Panc1 (cell line): ENCODE data around the gene DCP1A.

Source experiments
- POLR2AphosphoS5 ChIP-seq: IDR thresholded peaks from 2 replicates; pipeline ENCODE4 v1.6.1; 2012; ENCODE audit warnings: mild to moderate bottlenecking, low read depth, low read length, moderate library complexity
- REST ChIP-seq, 2 experiments: IDR thresholded peaks; 2 replicates each; pipeline ENCODE4 v1.6.1; 2011 to 2012; ENCODE audit warnings: low read depth in 2 of 2, control low read depth in 1 of 2, low read length in 1 of 2, mild to moderate bottlenecking in 1 of 2, moderate library complexity in 1 of 2; ENCODE audit not compliant: insufficient read depth in 1 of 2
- SIN3A ChIP-seq: IDR thresholded peaks from 2 replicates; pipeline ENCODE4 v1.6.1; 2012; ENCODE audit warnings: low read depth, mild to moderate bottlenecking, low read length, moderate library complexity, borderline replicate concordance; ENCODE audit not compliant: insufficient read depth
- TCF7L2 ChIP-seq: IDR thresholded peaks from 2 replicates; pipeline ENCODE4 v1.6.1; 2011; ENCODE audit warnings: mild to moderate bottlenecking, low read depth, low read length, inconsistent platforms
- TF ChIP-seq, protein P1 (sequence below): fragments of 450-650 bp; IDR thresholded peaks from 2 replicates; pipeline ENCODE4 v1.5.1; 2017; ENCODE audit warnings: mild to moderate bottlenecking

DNA sequence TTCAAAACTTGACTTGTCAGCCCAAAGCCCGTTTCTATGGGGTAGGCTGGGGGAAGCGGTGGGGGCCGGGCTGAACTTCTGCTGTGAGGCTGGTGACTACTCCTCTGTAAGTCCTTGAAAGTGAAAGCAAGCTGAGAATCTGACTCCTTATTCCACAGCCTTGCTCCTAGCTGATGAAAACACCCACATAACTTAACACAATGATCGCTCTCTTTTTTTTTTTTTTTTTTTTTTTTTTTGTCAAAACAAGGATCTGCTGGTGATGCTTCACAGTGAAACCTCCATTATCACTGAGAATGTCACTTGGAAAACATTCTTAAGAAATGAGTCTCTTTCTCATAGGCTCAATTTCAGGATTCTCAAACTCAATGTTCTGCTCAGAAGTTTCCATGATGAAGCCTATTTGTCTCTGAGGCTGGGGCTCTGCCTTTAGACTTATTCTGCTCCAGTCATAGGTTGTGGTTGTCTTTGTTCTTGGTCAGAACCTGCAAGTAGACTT is 60.2 kb downstream of the DCP1A start:
- TF ChIP-seq, protein P1, sequence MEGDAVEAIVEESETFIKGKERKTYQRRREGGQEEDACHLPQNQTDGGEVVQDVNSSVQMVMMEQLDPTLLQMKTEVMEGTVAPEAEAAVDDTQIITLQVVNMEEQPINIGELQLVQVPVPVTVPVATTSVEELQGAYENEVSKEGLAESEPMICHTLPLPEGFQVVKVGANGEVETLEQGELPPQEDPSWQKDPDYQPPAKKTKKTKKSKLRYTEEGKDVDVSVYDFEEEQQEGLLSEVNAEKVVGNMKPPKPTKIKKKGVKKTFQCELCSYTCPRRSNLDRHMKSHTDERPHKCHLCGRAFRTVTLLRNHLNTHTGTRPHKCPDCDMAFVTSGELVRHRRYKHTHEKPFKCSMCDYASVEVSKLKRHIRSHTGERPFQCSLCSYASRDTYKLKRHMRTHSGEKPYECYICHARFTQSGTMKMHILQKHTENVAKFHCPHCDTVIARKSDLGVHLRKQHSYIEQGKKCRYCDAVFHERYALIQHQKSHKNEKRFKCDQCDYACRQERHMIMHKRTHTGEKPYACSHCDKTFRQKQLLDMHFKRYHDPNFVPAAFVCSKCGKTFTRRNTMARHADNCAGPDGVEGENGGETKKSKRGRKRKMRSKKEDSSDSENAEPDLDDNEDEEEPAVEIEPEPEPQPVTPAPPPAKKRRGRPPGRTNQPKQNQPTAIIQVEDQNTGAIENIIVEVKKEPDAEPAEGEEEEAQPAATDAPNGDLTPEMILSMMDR, result no peak
- TF ChIP-seq POLR2AphosphoS5 (no peak), SIN3A (no peak), REST (IDR thresholded peaks at IDR 0.05; ENCODE audit: insufficient read depth in 1 of 2, low read depth in 2 of 2, low read length in 1 of 2) (no peak), TCF7L2 (no peak)
